Measurements from ENCODE around the gene TUT7.

GRCh38 chr9:86242071-86242470 lies 112.1 kb downstream of the TUT7 start:
- no peak for TF ChIP-seq CTCF (IDR thresholded peaks at IDR 0.05)
- TF ChIP-seq GABPB1 (CRISPR knock-in tag; IDR thresholded peaks at IDR 0.05) = no peak
- TF ChIP-seq FOXP4 (CRISPR knock-in tag; IDR thresholded peaks at IDR 0.05) = no peak
- TF ChIP-seq NR3C1 (CRISPR knock-in tag; conservative IDR thresholded peaks at IDR 0.05; ENCODE audit: low read depth) = no peak
- TF ChIP-seq TEAD4 (CRISPR knock-in tag; IDR thresholded peaks at IDR 0.05) = no peak
- TF ChIP-seq GRHL2 (CRISPR knock-in tag; IDR thresholded peaks at IDR 0.05; ENCODE audit: insufficient replicate concordance, severe bottlenecking) = no peak
- TF ChIP-seq FOXK1 (CRISPR knock-in tag; IDR thresholded peaks at IDR 0.05) = no peak
- TF ChIP-seq CREB1 (CRISPR knock-in tag; IDR thresholded peaks at IDR 0.05) = no peak
